Liver (tissue), 9 donors: Measurements from ENCODE around the gene VSIG10L. TPM values are rescaled to one million over a fixed set of nuclear protein-coding genes. Genes with fewer than 3 reads are reported as not detected.

Experiments used
- DNase-seq: peaks from one replicate; pipeline ENCODE4 v3.0.0-alpha.2; 2017; ENCODE audit warnings: low spot score
- H3K27ac ChIP-seq, 2 donors: one replicate each; pipeline ENCODE4 v1.7.0; 2013; ENCODE audit warnings: inconsistent platforms in 2 of 2, low read length in 2 of 2, control low read depth in 1 of 2, low read depth in 1 of 2, mild to moderate bottlenecking in 1 of 2
- H3K27me3 ChIP-seq, 4 donors: one replicate each; pipeline versions ENCODE4 v1.6.1 to v1.7.0; 2013; ENCODE audit warnings: low read length in 3 of 4, inconsistent platforms in 1 of 4, mild to moderate bottlenecking in 1 of 4, moderate library complexity in 1 of 4; ENCODE audit not compliant: control insufficient read depth in 4 of 4, insufficient read depth in 4 of 4
- H3K36me3 ChIP-seq, 4 donors: one replicate each; pipeline versions ENCODE4 v1.6.1 to v1.7.0; 2013; ENCODE audit warnings: low read length in 3 of 4, mild to moderate bottlenecking in 3 of 4, low read depth in 1 of 4, moderate library complexity in 1 of 4; ENCODE audit not compliant: control insufficient read depth in 4 of 4, insufficient read depth in 3 of 4
- H3K4me1 ChIP-seq, 4 donors: one replicate each; pipeline versions ENCODE4 v1.6.1 to v1.7.0; 2013; ENCODE audit warnings: low read length in 3 of 4, mild to moderate bottlenecking in 3 of 4, moderate library complexity in 1 of 4; ENCODE audit not compliant: control insufficient read depth in 4 of 4, insufficient read depth in 4 of 4
- H3K4me3 ChIP-seq, 3 donors: one replicate each; pipeline versions ENCODE4 v1.6.1 to v1.7.0; 2013; ENCODE audit warnings: low read length in 3 of 3, control low read depth in 1 of 3, low read depth in 1 of 3, mild to moderate bottlenecking in 1 of 3
- H3K9ac ChIP-seq, 2 donors: one replicate each; pipeline ENCODE4 v1.7.0; 2013; ENCODE audit warnings: low read length in 2 of 2, mild to moderate bottlenecking in 2 of 2, moderate library complexity in 2 of 2, control low read depth in 1 of 2, low read depth in 1 of 2
- H3K9me3 ChIP-seq, 4 donors: one replicate each; pipeline versions ENCODE4 v1.6.1 to v1.7.0; 2013; ENCODE audit warnings: low read length in 3 of 4; ENCODE audit not compliant: control insufficient read depth in 4 of 4
- EGR1 ChIP-seq, 2 donors: IDR thresholded peaks; 2 replicates each; pipeline ENCODE4 v1.6.1; 2016 to 2018; ENCODE audit warnings: antibody characterized with exemption in 2 of 2, low read depth in 2 of 2
- FOXA1 ChIP-seq: IDR thresholded peaks from 2 replicates; pipeline ENCODE4 v1.6.1; 2016; ENCODE audit warnings: antibody characterized with exemption
- FOXA2 ChIP-seq: IDR thresholded peaks from 2 replicates; pipeline ENCODE4 v1.6.1; 2016; ENCODE audit warnings: antibody characterized with exemption
- GABPA ChIP-seq, 2 donors: IDR thresholded peaks in 1 of 2; conservative IDR thresholded peaks in 1 of 2; 2 replicates each; pipeline ENCODE4 v1.6.1; 2016; ENCODE audit warnings: antibody characterized with exemption in 2 of 2, mild to moderate bottlenecking in 1 of 2, moderate library complexity in 1 of 2
- HNF4A ChIP-seq, 2 donors: conservative IDR thresholded peaks; 2 replicates each; pipeline ENCODE4 v1.6.1; 2016; ENCODE audit warnings: antibody characterized with exemption in 2 of 2, mild to moderate bottlenecking in 2 of 2
- HNF4G ChIP-seq: IDR thresholded peaks from 2 replicates; pipeline ENCODE4 v1.6.1; 2016; ENCODE audit warnings: antibody characterized with exemption
- JUND ChIP-seq, 2 donors: IDR thresholded peaks; 2 replicates each; pipeline ENCODE4 v1.6.1; 2016; ENCODE audit warnings: antibody characterized with exemption in 2 of 2
- RAD21 ChIP-seq, 2 donors: IDR thresholded peaks; 2 replicates each; pipeline ENCODE4 v1.6.1; 2016; ENCODE audit warnings: antibody characterized with exemption in 2 of 2, mild to moderate bottlenecking in 2 of 2
- RXRA ChIP-seq, 2 donors: IDR thresholded peaks; 2 replicates each; pipeline ENCODE4 v1.6.1; 2017 to 2018; ENCODE audit warnings: antibody characterized with exemption in 2 of 2, mild to moderate bottlenecking in 1 of 2
- SP1 ChIP-seq: IDR thresholded peaks from 2 replicates; pipeline ENCODE4 v1.6.1; 2018; ENCODE audit warnings: antibody characterized with exemption, mild to moderate bottlenecking
- TAF1 ChIP-seq: conservative IDR thresholded peaks from 2 replicates; pipeline ENCODE4 v1.6.1; 2016; ENCODE audit warnings: antibody characterized with exemption, mild to moderate bottlenecking
- YY1 ChIP-seq: IDR thresholded peaks from 2 replicates; pipeline ENCODE4 v1.6.1; 2016; ENCODE audit warnings: antibody characterized with exemption, mild to moderate bottlenecking
- WGBS: extraction: QIAGEN DNeasy Blood & Tissue Kit; methylation state at CpG from one replicate; pipeline ENCODE4 v1.1.7; 2013; 5-methylcytosine and 5-hydroxymethylcytosine counted together
- polyA plus RNA-seq, 2 donors: library from polyadenylated mRNA; stranded (reverse) in 1 of 2; unstranded in 1 of 2; fragments of 200-250 nt in 1 of 2; fragments of >200 nt in 1 of 2; fragmentation: Nextera tagmentation in 1 of 2; extraction: Ambion mirVana in 1 of 2; gene quantifications; one replicate each; pipeline versions ENCODE4 v1.2.1 to v1.2.3, GENCODE V29; 2013 to 2015
- total RNA-seq, 2 donors: library from RNA; depleted of rRNA; stranded (reverse); fragments of >200 nt; gene quantifications; one replicate each; pipeline ENCODE4 v1.2.3, GENCODE V29; 2014
- TF ChIP-seq, protein P1 (sequence below): IDR thresholded peaks from 2 replicates; pipeline ENCODE4 v1.6.1; 2016; ENCODE audit warnings: antibody characterized with exemption
- TF ChIP-seq, protein P2 (sequence below): IDR thresholded peaks from 2 replicates; pipeline ENCODE4 v1.6.1; 2016; ENCODE audit warnings: antibody characterized with exemption, mild to moderate bottlenecking
- TF ChIP-seq, protein P3 (sequence below): IDR thresholded peaks from 2 replicates; pipeline ENCODE4 v1.6.1; 2016; ENCODE audit warnings: antibody characterized with exemption
- TF ChIP-seq, protein P4 (sequence below): IDR thresholded peaks from 2 replicates; pipeline ENCODE4 v1.6.1; 2016; ENCODE audit warnings: antibody characterized with exemption
- donor health status: healthy.
- donor health status: healthy.
- donor health status: healthy.
- donor health status: healthy.
- donor health status: healthy.

The VSIG10L gene
- total and polyA plus RNA-seq, 4 donors: 0.60 to 1.8 (median 0.83) TPM

DNA sequence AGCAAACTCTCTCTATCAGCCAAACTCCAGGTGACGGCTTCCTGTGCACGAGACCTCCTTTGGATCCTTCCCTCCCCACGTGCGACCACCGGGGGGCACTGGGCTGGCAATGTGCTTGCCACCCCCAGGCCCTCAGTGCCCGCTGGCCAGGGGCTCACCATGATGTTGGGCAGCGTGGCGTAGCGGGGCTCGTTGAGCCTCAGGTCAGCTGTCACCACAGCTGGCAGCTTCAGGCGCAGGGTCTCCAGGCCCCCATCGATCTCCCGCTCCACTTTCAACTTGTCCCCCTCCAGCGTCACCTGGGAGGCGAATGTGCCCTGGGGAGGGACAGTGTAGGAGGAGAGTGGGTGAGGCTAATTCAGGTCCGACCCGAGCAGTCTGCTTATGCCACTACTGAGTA, 4.8 kb upstream of the VSIG10L start:
- no peak for TF ChIP-seq RAD21 (IDR thresholded peaks at IDR 0.05)
- no peak for TF ChIP-seq GABPA (IDR thresholded peaks at IDR 0.05 in 1 of 2, conservative IDR thresholded peaks at IDR 0.05 in 1 of 2)
- no peak for TF ChIP-seq TAF1
- TF ChIP-seq RXRA (IDR thresholded peaks at IDR 0.05): no peak
- TF ChIP-seq, protein P1, sequence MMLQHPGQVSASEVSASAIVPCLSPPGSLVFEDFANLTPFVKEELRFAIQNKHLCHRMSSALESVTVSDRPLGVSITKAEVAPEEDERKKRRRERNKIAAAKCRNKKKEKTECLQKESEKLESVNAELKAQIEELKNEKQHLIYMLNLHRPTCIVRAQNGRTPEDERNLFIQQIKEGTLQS: no peak
- TF ChIP-seq, protein P2, sequence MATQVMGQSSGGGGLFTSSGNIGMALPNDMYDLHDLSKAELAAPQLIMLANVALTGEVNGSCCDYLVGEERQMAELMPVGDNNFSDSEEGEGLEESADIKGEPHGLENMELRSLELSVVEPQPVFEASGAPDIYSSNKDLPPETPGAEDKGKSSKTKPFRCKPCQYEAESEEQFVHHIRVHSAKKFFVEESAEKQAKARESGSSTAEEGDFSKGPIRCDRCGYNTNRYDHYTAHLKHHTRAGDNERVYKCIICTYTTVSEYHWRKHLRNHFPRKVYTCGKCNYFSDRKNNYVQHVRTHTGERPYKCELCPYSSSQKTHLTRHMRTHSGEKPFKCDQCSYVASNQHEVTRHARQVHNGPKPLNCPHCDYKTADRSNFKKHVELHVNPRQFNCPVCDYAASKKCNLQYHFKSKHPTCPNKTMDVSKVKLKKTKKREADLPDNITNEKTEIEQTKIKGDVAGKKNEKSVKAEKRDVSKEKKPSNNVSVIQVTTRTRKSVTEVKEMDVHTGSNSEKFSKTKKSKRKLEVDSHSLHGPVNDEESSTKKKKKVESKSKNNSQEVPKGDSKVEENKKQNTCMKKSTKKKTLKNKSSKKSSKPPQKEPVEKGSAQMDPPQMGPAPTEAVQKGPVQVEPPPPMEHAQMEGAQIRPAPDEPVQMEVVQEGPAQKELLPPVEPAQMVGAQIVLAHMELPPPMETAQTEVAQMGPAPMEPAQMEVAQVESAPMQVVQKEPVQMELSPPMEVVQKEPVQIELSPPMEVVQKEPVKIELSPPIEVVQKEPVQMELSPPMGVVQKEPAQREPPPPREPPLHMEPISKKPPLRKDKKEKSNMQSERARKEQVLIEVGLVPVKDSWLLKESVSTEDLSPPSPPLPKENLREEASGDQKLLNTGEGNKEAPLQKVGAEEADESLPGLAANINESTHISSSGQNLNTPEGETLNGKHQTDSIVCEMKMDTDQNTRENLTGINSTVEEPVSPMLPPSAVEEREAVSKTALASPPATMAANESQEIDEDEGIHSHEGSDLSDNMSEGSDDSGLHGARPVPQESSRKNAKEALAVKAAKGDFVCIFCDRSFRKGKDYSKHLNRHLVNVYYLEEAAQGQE: no peak
- TF ChIP-seq, protein P3, sequence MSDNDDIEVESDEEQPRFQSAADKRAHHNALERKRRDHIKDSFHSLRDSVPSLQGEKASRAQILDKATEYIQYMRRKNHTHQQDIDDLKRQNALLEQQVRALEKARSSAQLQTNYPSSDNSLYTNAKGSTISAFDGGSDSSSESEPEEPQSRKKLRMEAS: no peak
- no peak for TF ChIP-seq HNF4G
- no peak for DNase-seq
- WGBS: 92% methylated on average over 17 of the region's 17 CpGs
- H3K27ac ChIP-seq: no peak overlapping the region
- peaks cover 4 to 40% (median 26%) of the 10 kb centered on the region in 4 donors for H3K36me3 ChIP-seq
- H3K27me3 ChIP-seq: no peaks in the 10 kb centered on the region
- no peak overlapping the region for H3K9ac ChIP-seq
- H3K4me3 ChIP-seq: no peak overlapping the region
- H3K4me1 ChIP-seq: peaks cover 2 to 22% (median 11%) of the 10 kb centered on the region in 4 donors
- H3K9me3 ChIP-seq: no peaks in the 10 kb centered on the region

DNA sequence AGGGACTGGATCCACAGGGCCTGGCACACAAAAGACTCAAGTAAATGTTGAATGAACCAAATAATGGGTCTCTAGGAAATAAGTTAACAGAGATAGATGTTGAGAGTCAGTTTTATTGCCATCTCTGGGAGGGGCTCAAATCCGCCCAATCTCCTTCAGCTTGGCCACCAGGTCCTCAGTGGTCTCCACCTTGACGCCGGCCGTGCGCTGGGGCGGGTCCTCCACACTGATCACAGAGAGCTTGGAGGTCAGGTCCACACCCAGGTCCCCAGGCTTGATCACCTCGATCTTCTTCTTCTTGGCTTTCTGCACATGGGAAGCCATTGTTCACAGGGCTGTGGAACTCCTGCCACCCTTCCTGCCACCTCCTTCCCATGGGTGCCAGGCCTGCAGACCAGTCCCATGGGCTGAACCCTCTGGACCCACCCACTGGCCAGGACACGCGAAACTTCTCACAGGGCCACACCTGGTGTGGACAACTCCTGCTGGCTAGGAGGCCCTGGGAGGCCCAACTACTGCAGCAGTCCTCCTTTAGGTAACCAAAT, 3.2 kb upstream of the VSIG10L start:
- Histone ChIP-seq H3K4me3 (no peak overlapping the region), H3K27ac (no peak overlapping the region), H3K9me3 (no peaks in the 10 kb centered on the region), H3K4me1 (peaks cover 2 to 14% (median 11%) of the 10 kb centered on the region in 4 donors), H3K27me3 (no peaks in the 10 kb centered on the region), H3K9ac (no peak overlapping the region), H3K36me3 (peaks cover 0 to 33% (median 16%) of the 10 kb centered on the region in 4 donors)
- DNase-seq: no peak
- WGBS: 97% methylated on average over 9 of the region's 9 CpGs
- TF ChIP-seq TAF1 (no peak), FOXA1 (no peak), HNF4G (no peak), FOXA2 (no peak), SP1 (no peak), RXRA (IDR thresholded peaks at IDR 0.05) (no peak), EGR1 (IDR thresholded peaks at IDR 0.05; ENCODE audit: low read depth in 2 of 2) (no peak), YY1 (no peak), JUND (IDR thresholded peaks at IDR 0.05) (no peak), HNF4A (conservative IDR thresholded peaks at IDR 0.05) (no peak)
- TF ChIP-seq, protein P4, sequence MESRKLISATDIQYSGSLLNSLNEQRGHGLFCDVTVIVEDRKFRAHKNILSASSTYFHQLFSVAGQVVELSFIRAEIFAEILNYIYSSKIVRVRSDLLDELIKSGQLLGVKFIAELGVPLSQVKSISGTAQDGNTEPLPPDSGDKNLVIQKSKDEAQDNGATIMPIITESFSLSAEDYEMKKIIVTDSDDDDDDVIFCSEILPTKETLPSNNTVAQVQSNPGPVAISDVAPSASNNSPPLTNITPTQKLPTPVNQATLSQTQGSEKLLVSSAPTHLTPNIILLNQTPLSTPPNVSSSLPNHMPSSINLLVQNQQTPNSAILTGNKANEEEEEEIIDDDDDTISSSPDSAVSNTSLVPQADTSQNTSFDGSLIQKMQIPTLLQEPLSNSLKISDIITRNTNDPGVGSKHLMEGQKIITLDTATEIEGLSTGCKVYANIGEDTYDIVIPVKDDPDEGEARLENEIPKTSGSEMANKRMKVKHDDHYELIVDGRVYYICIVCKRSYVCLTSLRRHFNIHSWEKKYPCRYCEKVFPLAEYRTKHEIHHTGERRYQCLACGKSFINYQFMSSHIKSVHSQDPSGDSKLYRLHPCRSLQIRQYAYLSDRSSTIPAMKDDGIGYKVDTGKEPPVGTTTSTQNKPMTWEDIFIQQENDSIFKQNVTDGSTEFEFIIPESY: no peak
- TF ChIP-seq, protein P3: no peak
